Vagina (tissue), 2 donors: ENCODE results near the gene FCHO1. TPM values are rescaled to one million over a fixed set of nuclear protein-coding genes. Genes with fewer than 3 reads are reported as not detected.

Experiments used
- DNase-seq, 2 donors: peaks; one replicate each; pipeline ENCODE4 v3.0.0-alpha.2; 2017; ENCODE audit errors: extremely low spot score in 2 of 2
- H3K27ac ChIP-seq: fragments of 200-600 bp; sonication (generic); one replicate; pipeline ENCODE4 v1.5.1; 2019
- H3K27me3 ChIP-seq: fragments of 200-600 bp; sonication (generic); one replicate; pipeline ENCODE4 v1.5.1; 2019
- H3K36me3 ChIP-seq, 2 donors: fragments of 200-600 bp; sonication (generic); one replicate each; pipeline ENCODE4 v1.5.1; 2017 to 2019
- H3K4me1 ChIP-seq: fragments of 200-600 bp; sonication (generic); one replicate; pipeline ENCODE4 v1.5.1; 2019
- H3K4me3 ChIP-seq, 2 donors: fragments of 200-600 bp; sonication (generic); 1 replicate in 1 of 2; 2 replicates in 1 of 2; pipeline ENCODE4 v1.5.1; 2016 to 2019
- H3K9me3 ChIP-seq: fragments of 200-600 bp; sonication (generic); one replicate; pipeline ENCODE4 v1.5.1; 2019
- CTCF ChIP-seq, 3 experiments: fragments of 450-650 bp in 2 of 3; fragments of 200-600 bp in 1 of 3; sonication (generic) in 1 of 3; IDR thresholded peaks; one replicate each; pipeline ENCODE4 v1.5.1; 2017 to 2019; ENCODE audit warnings: antibody characterized with exemption in 3 of 3, mild to moderate bottlenecking in 2 of 3, moderate library complexity in 2 of 3
- POLR2A ChIP-seq, 2 donors: fragments of 450-650 bp; IDR thresholded peaks; one replicate each; pipeline ENCODE4 v1.6.1; 2017; ENCODE audit warnings: antibody characterized with exemption in 2 of 2, mild to moderate bottlenecking in 2 of 2, moderate library complexity in 2 of 2
- POLR2AphosphoS5 ChIP-seq, 2 donors: sonication (generic); formaldehyde crosslinking; IDR thresholded peaks; one replicate each; pipeline ENCODE4 v1.9.0; 2017; ENCODE audit warnings: antibody characterized with exemption in 2 of 2, mild to moderate bottlenecking in 2 of 2, low read depth in 1 of 2; ENCODE audit not compliant: insufficient read depth in 1 of 2
- intact Hi-C: fragments of 100-400 bp; cut with DNase I; formaldehyde crosslinking; loops from one replicate; pipeline ENCODE4 v1.15.1; 2023
- total RNA-seq: library from RNA; depleted of rRNA; stranded (reverse); fragments of >200 nt; gene quantifications from one replicate; pipeline ENCODE4 v1.2.3, GENCODE V29; 2016

FCHO1 gene
- total RNA-seq, 1 donor from 2014 or later, result 12.3 TPM

GRCh38 chr19:17836530-17836929 lies 85.3 kb downstream of the FCHO1 start:
- Histone ChIP-seq H3K4me1 (no peaks in the 10 kb centered on the region), H3K36me3 (no peaks in the 10 kb centered on the region), H3K9me3 (no peaks in the 10 kb centered on the region), H3K27ac (no peak overlapping the region), H3K4me3 (no peak overlapping the region), H3K27me3 (no peaks in the 10 kb centered on the region)
- TF ChIP-seq POLR2A (IDR thresholded peaks at IDR 0.05), result no peak
- no peak for TF ChIP-seq POLR2AphosphoS5 (IDR thresholded peaks at IDR 0.05; ENCODE audit: insufficient read depth in 1 of 2, low read depth in 1 of 2)
- no peak for TF ChIP-seq CTCF (IDR thresholded peaks at IDR 0.05)
- intact Hi-C loops, result no loop called here
- no peak for DNase-seq

DNA sequence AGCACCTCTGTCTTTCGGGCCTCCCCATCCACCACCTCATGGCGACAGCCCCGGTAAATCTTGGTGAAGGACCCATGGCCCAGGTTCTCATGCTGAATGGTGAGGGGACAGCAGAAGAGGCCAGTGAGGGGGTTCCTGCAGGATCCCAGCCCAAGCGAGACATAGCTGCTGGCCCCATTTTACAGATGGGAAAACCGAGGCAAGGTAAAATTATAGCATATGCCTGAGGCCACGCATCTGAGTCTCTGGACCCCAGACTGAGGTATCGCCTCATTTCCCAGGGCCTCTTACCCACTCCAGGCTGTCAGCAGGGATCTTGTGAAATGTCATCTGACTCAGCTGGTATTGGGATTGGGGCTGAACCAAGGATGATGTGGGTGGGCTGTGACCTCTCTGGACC lies 86.7 kb downstream of the FCHO1 start:
- no peak for TF ChIP-seq POLR2A (IDR thresholded peaks at IDR 0.05)
- Histone ChIP-seq H3K4me3 (no peak overlapping the region), H3K27me3 (no peaks in the 10 kb centered on the region), H3K36me3 (no peaks in the 10 kb centered on the region), H3K27ac (no peak overlapping the region), H3K9me3 (no peaks in the 10 kb centered on the region), H3K4me1 (peaks cover 14% of the 10 kb centered on the region)
- intact Hi-C loops, result no loop called here
- DNase-seq, result no peak

Other genes with a start within 250 kb of the FCHO1 start
- 134 TPM for gene PGLS, start 239.8 kb upstream of the FCHO1 start, total RNA-seq
- 55.0 TPM for gene COLGALT1, start 195.8 kb upstream of the FCHO1 start, total RNA-seq
- gene UNC13A, start 63.1 kb upstream of the FCHO1 start, total RNA-seq, result 0.49 TPM
- 30.2 TPM for gene MAP1S, start 32.0 kb upstream of the FCHO1 start, total RNA-seq
- 1.5 TPM for gene B3GNT3, start 43.7 kb downstream of the FCHO1 start, total RNA-seq
- not detected for gene INSL3, start 70.0 kb downstream of the FCHO1 start, total RNA-seq
- gene JAK3, start 96.5 kb downstream of the FCHO1 start, total RNA-seq, result 10.8 TPM
- 1,768 TPM for gene RPL18A, start 108.4 kb downstream of the FCHO1 start, total RNA-seq
- gene SLC5A5, start 120.5 kb downstream of the FCHO1 start, total RNA-seq, result not detected
- 59.7 TPM for gene CCDC124, start 181.5 kb downstream of the FCHO1 start, total RNA-seq
- 1.5 TPM for gene KCNN1, start 215.6 kb downstream of the FCHO1 start, total RNA-seq